Stomach (tissue), 4 donors: ENCODE measurements around the gene QPRT.

ENCODE experiments used
- POLR2A ChIP-seq, 4 donors: fragments of 450-650 bp; IDR thresholded peaks; one replicate each; pipeline ENCODE4 v1.6.1; 2016; ENCODE audit warnings: antibody characterized with exemption in 4 of 4, control low read depth in 2 of 4, mild to moderate bottlenecking in 1 of 4, moderate library complexity in 1 of 4
- TF ChIP-seq, protein P1 (sequence below), 7 experiments: fragments of 450-650 bp in 4 of 7; fragments of 200-600 bp in 3 of 7; sonication (generic) in 3 of 7; IDR thresholded peaks; one replicate each; pipeline ENCODE4 v1.5.1; 2016 to 2019; ENCODE audit warnings: antibody characterized with exemption in 7 of 7, control low read depth in 2 of 7, mild to moderate bottlenecking in 1 of 7

GRCh38 chr16:29729116-29729521, 50.1 kb downstream of the QPRT start:
- TF ChIP-seq, protein P1, sequence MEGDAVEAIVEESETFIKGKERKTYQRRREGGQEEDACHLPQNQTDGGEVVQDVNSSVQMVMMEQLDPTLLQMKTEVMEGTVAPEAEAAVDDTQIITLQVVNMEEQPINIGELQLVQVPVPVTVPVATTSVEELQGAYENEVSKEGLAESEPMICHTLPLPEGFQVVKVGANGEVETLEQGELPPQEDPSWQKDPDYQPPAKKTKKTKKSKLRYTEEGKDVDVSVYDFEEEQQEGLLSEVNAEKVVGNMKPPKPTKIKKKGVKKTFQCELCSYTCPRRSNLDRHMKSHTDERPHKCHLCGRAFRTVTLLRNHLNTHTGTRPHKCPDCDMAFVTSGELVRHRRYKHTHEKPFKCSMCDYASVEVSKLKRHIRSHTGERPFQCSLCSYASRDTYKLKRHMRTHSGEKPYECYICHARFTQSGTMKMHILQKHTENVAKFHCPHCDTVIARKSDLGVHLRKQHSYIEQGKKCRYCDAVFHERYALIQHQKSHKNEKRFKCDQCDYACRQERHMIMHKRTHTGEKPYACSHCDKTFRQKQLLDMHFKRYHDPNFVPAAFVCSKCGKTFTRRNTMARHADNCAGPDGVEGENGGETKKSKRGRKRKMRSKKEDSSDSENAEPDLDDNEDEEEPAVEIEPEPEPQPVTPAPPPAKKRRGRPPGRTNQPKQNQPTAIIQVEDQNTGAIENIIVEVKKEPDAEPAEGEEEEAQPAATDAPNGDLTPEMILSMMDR (IDR thresholded peaks at IDR 0.05): peak in 4 of 7 experiments; percentile 18 to 40 (median 32)
- TF ChIP-seq POLR2A (IDR thresholded peaks at IDR 0.05): no peak
